Thoracic aorta (tissue), 2 donors: ENCODE results near the gene TMEM63A. TPM values are rescaled to one million over a fixed set of nuclear protein-coding genes. Genes with fewer than 3 reads are reported as not detected.

ENCODE experiments used
- ATAC-seq: fragments of 150-250 bp; one replicate; pipeline ENCODE4 v1.8.0; 2017; ENCODE audit warnings: low read depth; ENCODE audit not compliant: insufficient number of reproducible peaks, low FRiP score
- DNase-seq: peaks from one replicate; pipeline ENCODE4 v3.0.0-alpha.2; 2020; ENCODE audit warnings: low spot score
- H3K27ac ChIP-seq, 2 donors: fragments of 200-600 bp; sonication (generic); 1 replicate in 1 of 2; 2 replicates in 1 of 2; pipeline ENCODE4 v1.5.1; 2016; ENCODE audit warnings: mild to moderate bottlenecking in 2 of 2, moderate library complexity in 2 of 2
- H3K27me3 ChIP-seq: fragments of 200-600 bp; sonication (generic); replicated peaks from 2 replicates; pipeline ENCODE4 v1.6.0; 2016; ENCODE audit warnings: mild to moderate bottlenecking; ENCODE audit not compliant: insufficient read depth
- H3K36me3 ChIP-seq: fragments of 200-600 bp; sonication (generic); one replicate; pipeline ENCODE4 v1.5.1; 2016
- H3K4me1 ChIP-seq, 2 donors: fragments of 200-600 bp; sonication (generic); 1 replicate in 1 of 2; 2 replicates in 1 of 2; pipeline versions ENCODE4 v1.5.1 to v1.6.0; 2016; ENCODE audit warnings: low read depth in 2 of 2, mild to moderate bottlenecking in 1 of 2; ENCODE audit not compliant: control insufficient read depth in 1 of 2
- H3K4me3 ChIP-seq: fragments of 200-600 bp; sonication (generic); 2 replicates; pipeline ENCODE4 v1.5.1; 2016; ENCODE audit warnings: mild to moderate bottlenecking
- H3K9me3 ChIP-seq: fragments of 200-600 bp; sonication (generic); 2 replicates; pipeline ENCODE4 v1.5.1; 2016
- CTCF ChIP-seq: fragments of 200-600 bp; sonication (generic); IDR thresholded peaks from one replicate; pipeline ENCODE4 v1.5.1; 2019; ENCODE audit warnings: antibody characterized with exemption
- total RNA-seq, 2 donors: library from RNA; depleted of rRNA; stranded (reverse); fragments of >200 nt; gene quantifications; one replicate each; pipeline versions ENCODE4 v1.1.0 to v1.2.3, GENCODE V29; 2016

The TMEM63A gene
- total RNA-seq, 2 donors from 2014 or later = 75.1 to 105 TPM

- H3K36me3 ChIP-seq = peaks cover 56% of the 10 kb centered on the region
- ATAC-seq = no peak
These were observed 19.6 kb downstream of the TMEM63A start for GRCh38 chr1:225862581-225862950.

GRCh38 chr1:225861834-225862580, 20.2 kb downstream of the TMEM63A start:
- Histone ChIP-seq H3K9me3 (no peaks in the 10 kb centered on the region), H3K4me3 (no peak overlapping the region), H3K36me3 (peaks cover 54% of the 10 kb centered on the region), H3K4me1 (peaks cover 9 to 26% of the 10 kb centered on the region in 2 donors), H3K27ac (no peak overlapping the region), H3K27me3 (no peaks in the 10 kb centered on the region)
- no peak for TF ChIP-seq CTCF
- DNase-seq = no peak
- no peak for ATAC-seq

More at GRCh38 chr1:225862581-225862950, 19.6 kb downstream of the TMEM63A start:
- no peak for DNase-seq
- Histone ChIP-seq H3K27ac (peak overlapping the region; percentile 27 to 51), H3K27me3 (no peaks in the 10 kb centered on the region), H3K9me3 (no peaks in the 10 kb centered on the region), H3K4me3 (no peak overlapping the region), H3K4me1 (peaks cover 9 to 26% of the 10 kb centered on the region in 2 donors)
- no peak for TF ChIP-seq CTCF

GRCh38 chr1:225860876-225861441, 21.2 kb downstream of the TMEM63A start:
- Histone ChIP-seq H3K36me3 (peaks cover 46% of the 10 kb centered on the region), H3K27ac (no peak overlapping the region)

GRCh38 chr1:225860107-225860506, 22.1 kb downstream of the TMEM63A start:
- Histone ChIP-seq H3K36me3 (peaks cover 39% of the 10 kb centered on the region), H3K27ac (no peak overlapping the region), H3K4me3 (no peak overlapping the region), H3K9me3 (no peaks in the 10 kb centered on the region), H3K27me3 (no peaks in the 10 kb centered on the region), H3K4me1 (peaks cover 9 to 22% of the 10 kb centered on the region in 2 donors)
- no peak for TF ChIP-seq CTCF
- no peak for ATAC-seq
- no peak for DNase-seq

More at GRCh38 chr1:225860876-225861441, 21.2 kb downstream of the TMEM63A start:
- no peak for ATAC-seq
- no peak for TF ChIP-seq CTCF
- peaks cover 9 to 22% of the 10 kb centered on the region in 2 donors for H3K4me1 ChIP-seq
- no peak overlapping the region for H3K4me3 ChIP-seq
- no peaks in the 10 kb centered on the region for H3K27me3 ChIP-seq
- no peak for DNase-seq
- no peaks in the 10 kb centered on the region for H3K9me3 ChIP-seq

GRCh38 chr1:225859151-225859550, 23.0 kb downstream of the TMEM63A start:
- DNase-seq = no peak
- H3K9me3 ChIP-seq = no peaks in the 10 kb centered on the region
- peaks cover 43% of the 10 kb centered on the region for H3K36me3 ChIP-seq
- no peak overlapping the region for H3K4me3 ChIP-seq
- no peaks in the 10 kb centered on the region for H3K27me3 ChIP-seq
- no peak for ATAC-seq
- no peak for TF ChIP-seq CTCF
- H3K4me1 ChIP-seq = peaks cover 9 to 15% of the 10 kb centered on the region in 2 donors
- H3K27ac ChIP-seq = no peak overlapping the region
